Activated CD8-positive, alpha-beta T cell treated with anti-CD3 and anti-CD28 coated beads for 36 hours (primary cell): ENCODE data around the gene MIAT. TPM values are rescaled to one million over a fixed set of nuclear protein-coding genes. Genes with fewer than 3 reads are reported as not detected.
"Not testable (repeated sequence)": the region's sequence is repeated elsewhere in the genome, so short reads cannot be mapped to it uniquely, and the experiment has no call there.

Experiments used
- ATAC-seq: fragments of 200-7000 bp; cut with Tn5 transposase; one replicate; pipeline ENCODE4 v1.10.0; 2021; ENCODE audit warnings: mild to moderate bottlenecking, moderate library complexity
- CTCF ChIA-PET: fragments of 350-600 bp; sonication (Branson Sonifier 250); formaldehyde crosslinking; loops from one replicate; lab custom pipeline; 2021; ENCODE audit warnings: antibody characterized with exemption; lab: Charles Lee
- POLR2A ChIA-PET: fragments of 350-600 bp; sonication (Branson Sonifier 250); formaldehyde crosslinking; loops from one replicate; lab custom pipeline; 2021; ENCODE audit warnings: antibody characterized with exemption; lab: Charles Lee
- DNase-seq: peaks from one replicate; pipeline ENCODE4 v3.0.0-alpha.2; 2020
- H3K27ac Mint-ChIP-seq: one replicate; pipeline ENCODE4 v1.8.0; 2021; ENCODE audit warnings: mild to moderate bottlenecking, mixed read lengths
- H3K27me3 Mint-ChIP-seq: one replicate; pipeline ENCODE4 v1.8.0; 2021; ENCODE audit warnings: mixed read lengths
- H3K36me3 Mint-ChIP-seq: one replicate; pipeline ENCODE4 v1.8.0; 2021; ENCODE audit warnings: low read depth, mixed read lengths
- H3K4me1 Mint-ChIP-seq: one replicate; pipeline ENCODE4 v1.8.0; 2021; ENCODE audit warnings: low read depth, mixed read lengths
- H3K4me3 Mint-ChIP-seq: one replicate; pipeline ENCODE4 v1.8.0; 2021; ENCODE audit warnings: mild to moderate bottlenecking, moderate library complexity, mixed read lengths
- H3K9me3 Mint-ChIP-seq: one replicate; pipeline ENCODE4 v1.8.0; 2021; ENCODE audit warnings: mixed read lengths
- CTCF ChIP-seq: fragments of 200-600 bp; IDR thresholded peaks from one replicate; pipeline ENCODE4 v1.8.0; 2022; ENCODE audit warnings: antibody characterized with exemption, mild to moderate bottlenecking
- intact Hi-C: fragments of 100-400 bp; cut with micrococcal nuclease; formaldehyde crosslinking; loops from one replicate; pipeline ENCODE4 v1.10.0; 2022
- total RNA-seq, 2 experiments: library from RNA; stranded (reverse); gene quantifications; one replicate each; pipeline ENCODE4 v1.2.3, GENCODE V29; 2021

Gene MIAT
- total RNA-seq, 2 experiments from 2014 or later: 11.6 to 11.9 TPM

- ATAC-seq (no peak), DNase-seq (no peak)
- no peak for TF ChIP-seq CTCF
- Mint-ChIP-seq H3K9me3 (peaks cover 6% of the 10 kb centered on the region), H3K4me1 (peaks cover 11% of the 10 kb centered on the region), H3K4me3 (no peak overlapping the region), H3K36me3 (peaks cover 19% of the 10 kb centered on the region), H3K27ac (no peak overlapping the region), H3K27me3 (no peaks in the 10 kb centered on the region)
- ChIA-PET CTCF (no interaction called here), POLR2A (no interaction called here)
- intact Hi-C loops: no loop called here
These were observed 43.9 kb downstream of the MIAT start for GRCh38 chr22:26701323-26701722.

GRCh38 chr22:26702906-26703830, 45.8 kb downstream of the MIAT start:
- ATAC-seq: no peak
- Mint-ChIP-seq H3K36me3 (peaks cover 29% of the 10 kb centered on the region), H3K27me3 (no peaks in the 10 kb centered on the region), H3K4me3 (no peak overlapping the region), H3K9me3 (peaks cover 6% of the 10 kb centered on the region), H3K27ac (no peak overlapping the region), H3K4me1 (peaks cover 12% of the 10 kb centered on the region)
- CTCF ChIA-PET: no interaction called here
- POLR2A ChIA-PET: no interaction called here
- DNase-seq: no peak
- TF ChIP-seq CTCF: no peak
- intact Hi-C loops: no loop called here

- CTCF ChIA-PET: interaction anchor here (1.3 kb wide), 1 partner anchor 39 kb away, joined by 3 read pairs; no protein-coding TSS in a partner anchor
- intact Hi-C loops, H3K4me3 Mint-ChIP-seq, H3K27me3 Mint-ChIP-seq, DNase-seq, H3K27ac Mint-ChIP-seq, ATAC-seq, H3K9me3 Mint-ChIP-seq, POLR2A ChIA-PET: not testable (repeated sequence)
- Mint-ChIP-seq H3K36me3 (peaks cover 19% of the 10 kb centered on the region), H3K4me1 (peaks cover 11% of the 10 kb centered on the region)
These were observed 48.0 kb downstream of the MIAT start for GRCh38 chr22:26705379-26705778.

GRCh38 chr22:26707090-26707489, 49.7 kb downstream of the MIAT start:
- intact Hi-C loops: no loop called here
- peaks cover 22% of the 10 kb centered on the region for H3K4me1 Mint-ChIP-seq
- ChIA-PET POLR2A (no interaction called here), CTCF (interaction anchor here (0.6 kb wide), 1 partner anchor 338 kb away, joined by 3 read pairs; no protein-coding TSS in a partner anchor)
- H3K9me3 Mint-ChIP-seq: no peaks in the 10 kb centered on the region
- H3K4me3 Mint-ChIP-seq: no peak overlapping the region
- ATAC-seq (no peak), DNase-seq (no peak)
- H3K27ac Mint-ChIP-seq: no peak overlapping the region
- H3K27me3 Mint-ChIP-seq: no peaks in the 10 kb centered on the region
- H3K36me3 Mint-ChIP-seq: peaks cover 19% of the 10 kb centered on the region
- TF ChIP-seq CTCF: no peak

- ATAC-seq (no peak), DNase-seq (no peak)
- ChIA-PET CTCF (interaction anchor here (0.6 kb wide), 1 partner anchor 339 kb away, joined by 3 read pairs; no protein-coding TSS in a partner anchor), POLR2A (no interaction called here)
- Mint-ChIP-seq H3K9me3 (no peaks in the 10 kb centered on the region), H3K36me3 (peaks cover 19% of the 10 kb centered on the region), H3K27me3 (no peaks in the 10 kb centered on the region), H3K4me3 (no peak overlapping the region), H3K27ac (no peak overlapping the region), H3K4me1 (peaks cover 22% of the 10 kb centered on the region)
- TF ChIP-seq CTCF: no peak
- intact Hi-C loops: no loop called here
These were observed 50.2 kb downstream of the MIAT start for GRCh38 chr22:26707581-26707980.
